Sigmoid colon (tissue), 7 donors: ENCODE results near the gene NSG2. TPM values are rescaled to one million over a fixed set of nuclear protein-coding genes. Genes with fewer than 3 reads are reported as not detected.

Experiments used
- DNase-seq: peaks from one replicate; pipeline ENCODE4 v3.0.0-alpha.2; 2019
- H3K27ac ChIP-seq, 4 donors: fragments of 200-600 bp; sonication (generic); one replicate each; pipeline ENCODE4 v1.5.1; 2016 to 2019; ENCODE audit warnings: mild to moderate bottlenecking in 1 of 4
- H3K27me3 ChIP-seq, 3 donors: fragments of 200-600 bp; sonication (generic); one replicate each; pipeline ENCODE4 v1.5.1; 2019; ENCODE audit warnings: mild to moderate bottlenecking in 1 of 3
- H3K36me3 ChIP-seq, 4 donors: fragments of 200-600 bp; sonication (generic); one replicate each; pipeline ENCODE4 v1.5.1; 2016 to 2019
- H3K4me1 ChIP-seq, 4 donors: fragments of 200-600 bp; sonication (generic); one replicate each; pipeline ENCODE4 v1.5.1; 2017 to 2019
- H3K4me3 ChIP-seq, 4 donors: fragments of 200-600 bp; sonication (generic); one replicate each; pipeline ENCODE4 v1.5.1; 2017 to 2019; ENCODE audit warnings: mild to moderate bottlenecking in 2 of 4, moderate library complexity in 1 of 4
- H3K9me3 ChIP-seq, 4 donors: fragments of 200-600 bp in 3 of 4; sonication (generic) in 3 of 4; one replicate each; pipeline versions ENCODE4 v1.5.1 to v1.6.1; 2013 to 2019
- EP300 ChIP-seq, 4 donors: sonication (generic); formaldehyde crosslinking; IDR thresholded peaks; one replicate each; pipeline ENCODE4 v1.6.1; 2017; ENCODE audit warnings: antibody characterized with exemption in 4 of 4
- POLR2A ChIP-seq, 2 donors: fragments of 450-650 bp; IDR thresholded peaks; one replicate each; pipeline ENCODE4 v1.6.1; 2016; ENCODE audit warnings: antibody characterized with exemption in 2 of 2, mild to moderate bottlenecking in 2 of 2, moderate library complexity in 2 of 2
- POLR2AphosphoS5 ChIP-seq, 4 donors: sonication (generic); formaldehyde crosslinking; IDR thresholded peaks; one replicate each; pipeline ENCODE4 v1.6.1; 2017; ENCODE audit warnings: antibody characterized with exemption in 4 of 4
- WGBS, 2 donors: extraction: QIAGEN DNeasy Blood & Tissue Kit; methylation state at CpG; one replicate each; pipeline ENCODE4 v1.1.7; 2013; 5-methylcytosine and 5-hydroxymethylcytosine counted together
- intact Hi-C: fragments of 100-400 bp; cut with DNase I; formaldehyde crosslinking; loops from one replicate; pipeline ENCODE4 v1.15.1; 2023
- polyA plus RNA-seq, 3 donors: library from polyadenylated mRNA; stranded (reverse); fragments of 200-250 nt; gene quantifications; one replicate each; pipeline ENCODE4 v1.2.3, GENCODE V29; 2013
- total RNA-seq, 4 donors: library from RNA; depleted of rRNA; stranded (reverse); fragments of >200 nt; gene quantifications; one replicate each; pipeline ENCODE4 v1.1.0, GENCODE V29; 2016
- TF ChIP-seq, protein P1 (sequence below), 4 experiments: fragments of 450-650 bp in 3 of 4; fragments of 200-600 bp in 1 of 4; IDR thresholded peaks; one replicate each; pipeline ENCODE4 v1.5.1; 2016 to 2019; ENCODE audit warnings: antibody characterized with exemption in 4 of 4, mild to moderate bottlenecking in 3 of 4, moderate library complexity in 2 of 4
- donor health status: healthy with polysubstance abuse.
- donor health status: Bipolar disorder and iron deficiency.
- donor health status: healthy.

Gene NSG2
- total and polyA plus RNA-seq, 7 donors: 4.7 to 10.0 (median 4.9) TPM; not detected in 2

DNA sequence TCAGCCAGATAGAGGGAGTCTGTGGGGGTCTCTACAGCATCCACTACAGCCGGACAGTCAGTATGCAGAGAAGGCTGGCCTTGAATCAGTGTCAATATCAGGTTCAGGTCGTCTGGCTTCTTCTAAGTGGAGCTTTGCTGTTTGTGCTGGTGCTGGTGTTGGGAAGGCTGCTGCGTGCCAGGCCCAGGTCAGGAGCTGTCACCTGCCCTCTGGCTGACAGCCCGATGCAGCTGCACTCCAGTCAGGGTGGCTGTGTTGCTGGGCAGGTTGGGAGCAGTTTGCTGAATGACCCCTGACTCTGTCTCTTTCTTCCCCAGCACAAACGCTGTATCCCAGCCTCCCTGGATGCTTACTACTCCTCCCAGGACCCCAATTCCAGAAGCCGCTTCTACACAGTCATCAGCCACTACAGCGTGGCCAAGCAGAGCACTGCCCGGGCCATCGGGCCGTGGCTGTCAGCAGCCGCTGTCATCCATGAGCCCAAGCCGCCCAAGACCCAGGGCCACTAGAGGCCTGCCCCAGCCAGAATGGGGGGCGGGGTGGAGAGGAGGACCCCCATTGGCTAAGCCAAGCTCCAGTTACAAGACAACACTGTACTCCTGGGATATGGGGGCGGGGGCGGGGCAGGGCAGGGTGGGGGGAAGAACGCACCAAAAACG, 61.6 kb downstream of the NSG2 start:
- Histone ChIP-seq H3K4me3 (no peak overlapping the region), H3K27ac (no peak overlapping the region), H3K36me3 (no peaks in the 10 kb centered on the region), H3K4me1 (no peaks in the 10 kb centered on the region), H3K9me3 (no peaks in the 10 kb centered on the region), H3K27me3 (no peaks in the 10 kb centered on the region)
- DNase-seq: no peak
- TF ChIP-seq POLR2A (IDR thresholded peaks at IDR 0.05) (no peak), POLR2AphosphoS5 (IDR thresholded peaks at IDR 0.05) (no peak), EP300 (IDR thresholded peaks at IDR 0.05) (no peak)
- TF ChIP-seq, protein P1, sequence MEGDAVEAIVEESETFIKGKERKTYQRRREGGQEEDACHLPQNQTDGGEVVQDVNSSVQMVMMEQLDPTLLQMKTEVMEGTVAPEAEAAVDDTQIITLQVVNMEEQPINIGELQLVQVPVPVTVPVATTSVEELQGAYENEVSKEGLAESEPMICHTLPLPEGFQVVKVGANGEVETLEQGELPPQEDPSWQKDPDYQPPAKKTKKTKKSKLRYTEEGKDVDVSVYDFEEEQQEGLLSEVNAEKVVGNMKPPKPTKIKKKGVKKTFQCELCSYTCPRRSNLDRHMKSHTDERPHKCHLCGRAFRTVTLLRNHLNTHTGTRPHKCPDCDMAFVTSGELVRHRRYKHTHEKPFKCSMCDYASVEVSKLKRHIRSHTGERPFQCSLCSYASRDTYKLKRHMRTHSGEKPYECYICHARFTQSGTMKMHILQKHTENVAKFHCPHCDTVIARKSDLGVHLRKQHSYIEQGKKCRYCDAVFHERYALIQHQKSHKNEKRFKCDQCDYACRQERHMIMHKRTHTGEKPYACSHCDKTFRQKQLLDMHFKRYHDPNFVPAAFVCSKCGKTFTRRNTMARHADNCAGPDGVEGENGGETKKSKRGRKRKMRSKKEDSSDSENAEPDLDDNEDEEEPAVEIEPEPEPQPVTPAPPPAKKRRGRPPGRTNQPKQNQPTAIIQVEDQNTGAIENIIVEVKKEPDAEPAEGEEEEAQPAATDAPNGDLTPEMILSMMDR (IDR thresholded peaks at IDR 0.05): no peak
- 70 to 74% methylated on average over 17 of the region's 17 CpGs for WGBS, 2 donors
- intact Hi-C loops: no loop called here

DNA sequence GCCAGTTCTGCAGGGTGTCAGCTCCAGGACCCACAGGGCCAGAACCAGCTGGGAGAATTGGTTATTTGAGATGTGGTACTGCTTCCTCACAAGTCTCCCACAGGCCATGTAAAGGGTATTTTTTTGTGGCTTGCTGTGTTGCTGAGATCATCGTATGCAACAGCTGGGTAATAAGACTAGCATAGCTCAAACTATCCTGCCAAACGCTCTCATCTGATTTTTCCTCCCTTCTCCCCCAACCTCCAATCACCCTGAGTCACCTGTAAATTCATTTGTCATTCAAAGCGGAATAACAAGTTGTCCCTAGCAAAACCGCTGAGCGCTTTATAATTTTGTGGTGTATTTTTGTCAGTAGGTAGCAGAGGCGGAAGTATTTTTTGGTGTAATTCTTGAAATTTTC, 63.2 kb downstream of the NSG2 start:
- no peaks in the 10 kb centered on the region for H3K4me1 ChIP-seq
- 82 to 88% methylated on average over 6 of the region's 6 CpGs for WGBS, 2 donors
- no peaks in the 10 kb centered on the region for H3K27me3 ChIP-seq
- no peak overlapping the region for H3K27ac ChIP-seq
- no peaks in the 10 kb centered on the region for H3K36me3 ChIP-seq
- TF ChIP-seq POLR2AphosphoS5 (IDR thresholded peaks at IDR 0.05): no peak
- TF ChIP-seq POLR2A (IDR thresholded peaks at IDR 0.05): no peak
- TF ChIP-seq EP300 (IDR thresholded peaks at IDR 0.05): no peak
- TF ChIP-seq, protein P1 (IDR thresholded peaks at IDR 0.05): no peak
- intact Hi-C loops: no loop called here
- no peak for DNase-seq
- H3K4me3 ChIP-seq: no peak overlapping the region
- no peaks in the 10 kb centered on the region for H3K9me3 ChIP-seq

DNA sequence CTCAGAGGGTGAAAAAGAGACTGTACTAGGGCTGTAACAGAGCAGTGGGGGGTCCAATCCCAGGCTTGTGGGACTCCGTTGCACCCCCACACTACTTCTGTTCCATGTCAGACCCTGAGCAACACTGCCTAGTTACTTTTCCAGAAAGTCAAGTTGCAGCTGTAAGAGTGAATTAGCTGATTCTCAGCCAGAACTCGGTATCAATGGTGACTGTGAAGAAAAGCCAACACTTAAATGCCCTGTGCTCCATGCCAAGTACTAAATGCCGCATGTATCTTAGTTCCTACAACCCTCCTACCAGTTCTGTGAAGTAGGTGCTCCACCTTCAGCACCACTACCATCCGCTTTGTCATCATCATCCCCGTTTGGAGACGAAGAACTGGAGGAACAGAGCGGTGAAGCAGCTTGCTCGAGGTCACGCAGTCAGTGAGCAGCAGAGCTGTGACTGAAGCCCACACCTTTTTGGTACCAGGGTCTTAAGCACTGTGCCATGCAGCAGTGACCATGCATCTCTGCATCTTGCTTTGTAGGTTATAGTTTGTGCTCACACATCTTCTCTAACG, 64.3 kb downstream of the NSG2 start:
- Histone ChIP-seq H3K27ac (no peak overlapping the region), H3K4me3 (no peak overlapping the region), H3K27me3 (no peaks in the 10 kb centered on the region), H3K36me3 (no peaks in the 10 kb centered on the region), H3K9me3 (no peaks in the 10 kb centered on the region), H3K4me1 (no peaks in the 10 kb centered on the region)
- TF ChIP-seq, protein P1 (IDR thresholded peaks at IDR 0.05): no peak
- TF ChIP-seq POLR2AphosphoS5 (IDR thresholded peaks at IDR 0.05) (no peak), EP300 (IDR thresholded peaks at IDR 0.05) (no peak), POLR2A (IDR thresholded peaks at IDR 0.05) (no peak)
- DNase-seq: no peak
- WGBS, 2 donors: 78 to 86% methylated on average over 10 of the region's 10 CpGs
- intact Hi-C loops: no loop called here

DNA sequence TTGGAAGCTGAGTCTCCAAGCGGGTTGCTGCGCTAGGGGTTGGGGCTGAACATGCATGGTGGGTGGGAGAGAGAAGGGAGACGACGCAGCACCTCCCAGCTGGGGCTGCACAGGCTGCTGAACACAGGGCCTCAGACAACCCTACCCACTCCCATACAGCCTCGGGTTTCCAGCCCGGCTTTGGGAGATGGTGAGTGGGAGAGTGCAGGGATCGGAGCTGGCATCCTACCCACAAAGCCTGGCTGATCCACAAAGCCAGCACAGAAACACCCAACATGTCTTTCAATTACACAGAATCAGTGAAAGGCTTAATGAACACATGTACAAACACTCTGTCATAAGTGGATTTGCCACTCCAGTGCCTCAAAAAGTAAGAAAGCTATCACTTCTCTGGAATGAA, 64.8 kb downstream of the NSG2 start:
- 90 to 91% methylated on average over 7 of the region's 7 CpGs for WGBS, 2 donors
- intact Hi-C loops: no loop called here
- no peaks in the 10 kb centered on the region for H3K36me3 ChIP-seq

More for the DNA sequence above, 64.8 kb downstream of the NSG2 start:
- Histone ChIP-seq H3K9me3 (no peaks in the 10 kb centered on the region), H3K27me3 (no peaks in the 10 kb centered on the region), H3K4me3 (no peak overlapping the region), H3K27ac (no peak overlapping the region), H3K4me1 (no peaks in the 10 kb centered on the region)
- DNase-seq: no peak
- TF ChIP-seq EP300 (IDR thresholded peaks at IDR 0.05) (no peak), POLR2A (IDR thresholded peaks at IDR 0.05) (no peak), POLR2AphosphoS5 (IDR thresholded peaks at IDR 0.05) (no peak)
- TF ChIP-seq, protein P1 (IDR thresholded peaks at IDR 0.05): no peak
